SK-N-MC (cell line): ENCODE measurements around the gene FNDC3B.

Experiments
- DNase-seq: peaks from one replicate; pipeline ENCODE4 v3.0.0-alpha.2; 2011; ENCODE audit warnings: low read depth, low spot score
- H3K27ac ChIP-seq: fragments of 200-600 bp; sonication (generic); 2 replicates; pipeline ENCODE4 v1.5.1; 2016; ENCODE audit warnings: mixed run types
- H3K36me3 ChIP-seq: fragments of 200-600 bp; sonication (generic); 2 replicates; pipeline ENCODE4 v1.6.1; 2017; ENCODE audit warnings: antibody characterized with exemption, low read length, mixed read lengths; ENCODE audit not compliant: insufficient read depth
- H3K4me3 ChIP-seq: fragments of 200-600 bp; sonication (generic); 2 replicates; pipeline ENCODE4 v1.5.1; 2016
- H3K9ac ChIP-seq: fragments of 200-600 bp; sonication (generic); 2 replicates; pipeline ENCODE4 v1.8.0; 2017; ENCODE audit warnings: mixed run types, mixed read lengths; ENCODE audit not compliant: insufficient read length
- H3K9me3 ChIP-seq: fragments of 200-600 bp; sonication (generic); 2 replicates; pipeline ENCODE4 v1.6.1; 2017; ENCODE audit warnings: low read depth, mild to moderate bottlenecking, antibody characterized with exemption, low read length, moderate library complexity, mixed read lengths
- EZH2 ChIP-seq: fragments of 200-600 bp; sonication (generic); IDR thresholded peaks from one replicate; pipeline ENCODE4 v1.6.1; 2017; ENCODE audit warnings: antibody characterized with exemption
- FOXP2 ChIP-seq: optimal IDR thresholded peaks from 2 replicates; pipeline ENCODE3; 2011; ENCODE audit warnings: mild to moderate bottlenecking, moderate library complexity; ENCODE audit not compliant: insufficient read depth; ENCODE audit errors: extremely low read length, control extremely low read depth
- POLR2AphosphoS5 ChIP-seq: IDR thresholded peaks from 2 replicates; pipeline ENCODE4 v1.6.1; 2012; ENCODE audit warnings: mild to moderate bottlenecking, low read depth, low read length, borderline replicate concordance

The FNDC3B gene

DNA sequence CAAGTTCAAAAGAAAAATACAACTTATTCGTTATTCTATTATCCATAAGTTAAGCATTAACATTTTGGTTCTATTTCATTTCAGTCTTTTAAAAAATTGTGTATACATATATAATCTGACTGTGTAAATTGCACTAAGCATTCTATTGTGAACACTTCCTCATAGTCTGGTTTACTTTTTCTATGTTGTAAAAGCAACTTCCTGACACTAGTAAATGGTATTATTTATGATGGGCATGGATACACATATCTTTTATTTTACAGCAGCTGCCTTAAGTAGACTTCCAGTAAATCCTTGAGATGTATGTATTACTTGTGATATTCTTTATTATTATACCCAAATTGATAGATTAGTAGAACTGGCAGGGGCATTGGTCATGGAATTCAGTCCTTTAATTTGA, 58.2 kb downstream of the FNDC3B start:
- no peak for DNase-seq

DNA sequence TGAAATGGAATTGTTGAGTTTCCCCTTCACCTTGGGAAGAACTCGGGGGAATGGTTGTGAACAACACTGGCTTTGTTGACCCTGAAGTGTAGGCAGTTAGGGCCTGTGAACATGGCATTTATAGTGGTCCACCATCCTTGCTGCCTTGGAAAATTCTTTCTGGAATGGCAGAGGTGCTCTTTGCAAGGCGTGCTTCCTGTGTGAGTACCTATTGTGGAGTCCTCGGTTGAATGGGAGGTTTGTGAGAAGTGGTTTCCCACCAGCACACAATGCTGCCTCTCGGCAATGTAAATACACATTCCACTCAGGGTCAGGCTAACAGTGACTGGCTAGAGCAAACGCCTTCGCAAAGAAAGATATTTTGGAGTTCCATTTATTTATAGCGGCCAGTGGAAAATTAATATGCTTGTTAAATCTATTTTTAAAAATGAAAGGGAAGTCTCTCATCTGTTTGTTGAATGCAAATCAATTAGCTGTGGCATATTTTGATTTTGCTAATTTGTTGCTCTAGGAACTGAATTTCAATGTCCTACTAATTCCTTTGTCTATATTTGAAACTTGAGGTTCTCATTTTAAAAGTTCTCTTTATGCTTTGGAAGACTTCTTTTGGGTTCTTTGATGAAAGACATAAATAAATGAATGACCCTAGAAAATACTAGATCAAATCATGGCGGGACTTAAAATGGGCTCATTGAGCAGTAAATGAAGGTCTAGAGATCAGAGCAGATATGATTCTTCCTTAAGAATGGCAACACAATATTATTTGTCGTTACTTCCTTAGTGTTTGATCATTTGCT, 59.5 kb downstream of the FNDC3B start:
- H3K27ac ChIP-seq: no peak overlapping the region
- TF ChIP-seq FOXP2 (no peak), POLR2AphosphoS5 (no peak), EZH2 (no peak)
- H3K9me3 ChIP-seq: no peaks in the 10 kb centered on the region
- no peaks in the 10 kb centered on the region for H3K36me3 ChIP-seq
- no peak overlapping the region for H3K4me3 ChIP-seq
- DNase-seq: no peak
- no peak overlapping the region for H3K9ac ChIP-seq

More for the DNA sequence above, 58.2 kb downstream of the FNDC3B start:
- Histone ChIP-seq H3K36me3 (no peaks in the 10 kb centered on the region), H3K27ac (peak overlapping the region; percentile 16; the same call in 1 of the 2 replicates), H3K4me3 (no peak overlapping the region), H3K9me3 (no peaks in the 10 kb centered on the region), H3K9ac (no peak overlapping the region)
- TF ChIP-seq FOXP2: no peak
- TF ChIP-seq POLR2AphosphoS5: no peak
- TF ChIP-seq EZH2: no peak

DNA sequence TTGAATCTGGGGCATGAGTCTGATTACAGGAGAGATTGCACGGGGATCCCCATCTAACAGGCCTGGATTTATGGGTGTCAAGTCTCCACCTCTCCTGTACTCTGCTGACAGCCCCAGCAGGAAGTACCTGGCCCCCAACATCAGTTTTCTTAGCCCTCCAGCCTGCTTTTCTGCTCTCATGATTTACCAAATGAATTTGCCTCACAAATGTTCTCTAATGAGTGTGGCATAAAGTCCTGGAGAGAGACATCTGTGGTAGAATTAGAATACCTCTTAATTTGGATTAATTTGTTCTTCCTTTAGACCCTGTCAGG, 60.1 kb downstream of the FNDC3B start:
- no peaks in the 10 kb centered on the region for H3K36me3 ChIP-seq
- no peak overlapping the region for H3K4me3 ChIP-seq
- no peak overlapping the region for H3K27ac ChIP-seq
- TF ChIP-seq FOXP2 (no peak), EZH2 (no peak), POLR2AphosphoS5 (no peak)
- H3K9ac ChIP-seq: no peak overlapping the region
- no peak for DNase-seq
- H3K9me3 ChIP-seq: no peaks in the 10 kb centered on the region

DNA sequence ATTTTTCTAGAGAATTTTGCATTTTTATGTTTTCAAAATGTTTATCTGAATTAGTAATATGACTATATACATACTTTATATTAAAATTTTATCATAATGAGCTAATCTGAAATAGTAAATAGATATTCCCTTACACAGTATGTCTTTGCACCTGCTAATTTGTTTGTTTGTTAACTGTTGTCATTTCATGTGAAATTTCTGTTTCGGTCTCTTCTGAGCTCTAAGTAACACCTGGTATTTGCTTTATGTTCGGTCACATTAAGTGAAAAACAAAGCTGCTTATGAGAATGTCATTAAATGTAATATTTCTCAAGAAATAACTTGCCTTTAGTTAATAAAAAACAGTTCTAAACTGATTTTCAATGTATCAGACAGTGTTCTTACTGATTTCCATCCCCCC, 61.1 kb downstream of the FNDC3B start:
- no peak for DNase-seq
- no peak for TF ChIP-seq EZH2
- TF ChIP-seq POLR2AphosphoS5: no peak
- TF ChIP-seq FOXP2: no peak
- Histone ChIP-seq H3K4me3 (no peak overlapping the region), H3K9ac (no peak overlapping the region), H3K27ac (no peak overlapping the region), H3K36me3 (no peaks in the 10 kb centered on the region), H3K9me3 (no peaks in the 10 kb centered on the region)

DNA sequence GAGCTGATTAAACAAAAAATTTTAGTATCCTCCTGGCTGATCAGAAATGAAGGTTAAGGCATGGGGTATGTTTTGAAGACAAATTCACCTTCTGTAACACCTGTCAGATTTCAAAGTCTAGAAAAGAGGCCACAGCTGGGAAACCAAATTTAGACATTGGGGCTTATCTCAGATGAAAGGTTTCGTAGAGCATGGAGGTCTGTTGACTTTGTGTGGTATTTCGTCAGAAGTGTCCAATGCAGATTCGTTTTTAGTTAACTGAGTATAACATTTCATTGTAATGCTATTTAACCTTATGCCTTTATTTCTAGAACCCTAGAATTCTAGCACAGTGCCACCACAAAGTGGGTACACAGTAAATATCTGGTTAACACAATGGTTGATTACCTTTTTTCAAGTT, 61.7 kb downstream of the FNDC3B start:
- no peak overlapping the region for H3K27ac ChIP-seq
- no peak overlapping the region for H3K9ac ChIP-seq
- no peak overlapping the region for H3K4me3 ChIP-seq

DNA sequence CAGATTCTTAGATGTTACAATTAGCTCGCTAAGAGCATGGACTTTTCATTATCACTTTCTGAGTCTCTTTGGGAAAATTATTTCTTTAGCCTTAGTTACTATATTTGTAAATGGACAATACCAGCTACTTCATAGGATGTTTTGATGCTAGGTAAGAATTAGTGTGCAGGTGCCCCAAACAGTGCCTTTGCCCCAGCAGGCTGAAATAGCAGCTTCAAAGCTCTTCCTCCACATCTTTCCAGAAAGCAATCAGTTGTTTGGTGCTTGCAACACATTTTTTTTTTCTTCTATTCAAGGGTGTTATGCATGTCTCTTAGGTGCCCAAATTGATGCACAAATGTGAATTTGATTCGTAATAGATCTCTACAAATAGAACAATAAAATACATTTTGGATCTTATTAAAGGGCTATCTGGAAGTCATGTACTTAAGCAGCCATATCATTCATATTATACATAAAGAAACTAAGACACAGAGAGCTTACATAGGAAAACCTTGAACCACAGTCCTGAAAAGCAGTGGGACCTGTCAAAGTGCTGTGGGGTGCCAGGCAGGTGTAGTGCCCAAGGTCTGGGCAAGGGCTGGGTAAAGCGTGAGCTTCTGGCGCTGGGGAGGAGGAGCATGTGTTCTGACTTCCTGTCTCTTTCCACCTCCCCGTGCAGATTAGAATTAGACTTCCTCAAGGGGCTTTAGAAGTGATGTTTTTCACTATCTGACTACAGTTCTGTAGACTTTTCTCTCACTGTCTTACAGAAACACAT, 62.9 kb downstream of the FNDC3B start:
- DNase-seq: no peak

More for the DNA sequence above, 61.7 kb downstream of the FNDC3B start:
- DNase-seq: no peak
- no peaks in the 10 kb centered on the region for H3K9me3 ChIP-seq
- no peaks in the 10 kb centered on the region for H3K36me3 ChIP-seq
- TF ChIP-seq EZH2: no peak
- no peak for TF ChIP-seq FOXP2
- TF ChIP-seq POLR2AphosphoS5: no peak

DNA sequence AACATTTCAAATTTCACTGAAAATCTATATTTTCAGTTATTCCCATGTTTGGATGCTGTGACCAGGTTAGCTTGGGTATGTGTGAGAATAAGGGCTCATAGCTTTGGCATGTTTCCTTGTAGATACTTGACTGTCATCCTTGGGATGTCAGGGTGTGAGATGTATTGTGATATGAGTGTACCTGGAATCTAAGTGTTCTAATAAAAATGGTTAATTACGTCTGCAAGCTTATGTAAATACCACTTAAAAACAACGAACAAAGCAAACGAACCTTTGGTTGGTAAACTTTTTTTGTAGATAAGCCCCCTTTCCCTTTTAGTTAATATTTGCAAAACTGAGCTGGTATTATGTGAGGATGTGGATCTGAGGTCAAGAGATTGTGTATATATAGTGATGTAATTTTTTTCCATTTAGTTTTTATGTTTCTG, 63.5 kb downstream of the FNDC3B start:
- TF ChIP-seq EZH2 (no peak), POLR2AphosphoS5 (no peak), FOXP2 (no peak)
- DNase-seq: no peak
- H3K36me3 ChIP-seq: no peaks in the 10 kb centered on the region
- no peaks in the 10 kb centered on the region for H3K9me3 ChIP-seq
- no peak overlapping the region for H3K27ac ChIP-seq
- no peak overlapping the region for H3K4me3 ChIP-seq
- H3K9ac ChIP-seq: no peak overlapping the region

More for the DNA sequence above, 62.9 kb downstream of the FNDC3B start:
- Histone ChIP-seq H3K4me3 (no peak overlapping the region), H3K27ac (no peak overlapping the region), H3K36me3 (no peaks in the 10 kb centered on the region), H3K9me3 (no peaks in the 10 kb centered on the region), H3K9ac (no peak overlapping the region)
- TF ChIP-seq POLR2AphosphoS5 (no peak), FOXP2 (no peak), EZH2 (no peak)

DNA sequence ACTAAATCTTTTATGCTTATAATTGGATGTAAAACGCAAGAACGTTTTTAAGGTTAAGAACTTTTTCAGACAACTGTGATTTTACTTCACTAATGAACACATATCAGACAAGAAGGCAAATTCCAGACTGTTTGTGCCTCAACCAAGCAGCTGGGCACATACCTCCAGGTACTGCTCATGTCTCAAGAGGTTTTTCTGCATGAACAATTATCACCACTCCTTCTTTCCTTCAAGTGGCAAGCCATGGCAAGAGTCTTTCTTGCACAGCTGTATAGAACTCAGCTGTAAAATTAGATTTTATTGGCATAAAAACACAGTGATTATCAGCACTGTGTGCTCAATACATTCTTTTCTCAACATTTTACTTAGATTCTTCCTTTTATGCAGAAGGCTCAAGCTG, 64.3 kb downstream of the FNDC3B start:
- Histone ChIP-seq H3K27ac (no peak overlapping the region), H3K9ac (no peak overlapping the region), H3K9me3 (no peaks in the 10 kb centered on the region), H3K4me3 (no peak overlapping the region), H3K36me3 (no peaks in the 10 kb centered on the region)
- TF ChIP-seq EZH2 (no peak), POLR2AphosphoS5 (no peak), FOXP2 (no peak)
- no peak for DNase-seq
